Uterus (tissue), 2 donors: ENCODE results near the gene MXD4.

Source experiments
- POLR2A ChIP-seq, 2 donors: fragments of 450-650 bp; IDR thresholded peaks; one replicate each; pipeline ENCODE4 v1.6.1; 2016; ENCODE audit warnings: antibody characterized with exemption in 2 of 2, mild to moderate bottlenecking in 1 of 2, moderate library complexity in 1 of 2
- TF ChIP-seq, protein P1 (sequence below), 4 experiments: fragments of 200-600 bp in 2 of 4; fragments of 450-650 bp in 2 of 4; sonication (generic) in 2 of 4; IDR thresholded peaks; one replicate each; pipeline ENCODE4 v1.5.1; 2016 to 2019; ENCODE audit warnings: antibody characterized with exemption in 4 of 4, mild to moderate bottlenecking in 2 of 4, moderate library complexity in 1 of 4

DNA sequence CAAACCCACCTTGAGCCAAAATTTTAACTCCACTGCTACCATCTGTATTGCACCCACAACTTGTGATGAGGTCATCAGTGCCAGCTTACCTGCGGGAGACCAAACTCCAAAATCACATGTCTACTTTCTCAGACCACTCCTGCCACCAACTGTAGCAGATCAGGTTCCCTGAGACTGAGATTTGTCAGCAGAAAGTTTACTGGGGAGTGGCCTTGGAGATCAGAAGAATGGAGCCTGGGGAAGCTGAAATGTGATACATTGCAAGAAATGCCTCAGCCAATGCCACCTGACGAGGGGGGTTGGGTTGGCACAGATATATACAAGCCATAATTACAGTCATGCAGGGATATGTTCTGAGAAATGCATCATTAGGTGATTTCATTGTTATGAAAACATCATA, 39.1 kb downstream of the MXD4 start:
- TF ChIP-seq, protein P1, sequence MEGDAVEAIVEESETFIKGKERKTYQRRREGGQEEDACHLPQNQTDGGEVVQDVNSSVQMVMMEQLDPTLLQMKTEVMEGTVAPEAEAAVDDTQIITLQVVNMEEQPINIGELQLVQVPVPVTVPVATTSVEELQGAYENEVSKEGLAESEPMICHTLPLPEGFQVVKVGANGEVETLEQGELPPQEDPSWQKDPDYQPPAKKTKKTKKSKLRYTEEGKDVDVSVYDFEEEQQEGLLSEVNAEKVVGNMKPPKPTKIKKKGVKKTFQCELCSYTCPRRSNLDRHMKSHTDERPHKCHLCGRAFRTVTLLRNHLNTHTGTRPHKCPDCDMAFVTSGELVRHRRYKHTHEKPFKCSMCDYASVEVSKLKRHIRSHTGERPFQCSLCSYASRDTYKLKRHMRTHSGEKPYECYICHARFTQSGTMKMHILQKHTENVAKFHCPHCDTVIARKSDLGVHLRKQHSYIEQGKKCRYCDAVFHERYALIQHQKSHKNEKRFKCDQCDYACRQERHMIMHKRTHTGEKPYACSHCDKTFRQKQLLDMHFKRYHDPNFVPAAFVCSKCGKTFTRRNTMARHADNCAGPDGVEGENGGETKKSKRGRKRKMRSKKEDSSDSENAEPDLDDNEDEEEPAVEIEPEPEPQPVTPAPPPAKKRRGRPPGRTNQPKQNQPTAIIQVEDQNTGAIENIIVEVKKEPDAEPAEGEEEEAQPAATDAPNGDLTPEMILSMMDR (IDR thresholded peaks at IDR 0.05), result no peak
- no peak for TF ChIP-seq POLR2A (IDR thresholded peaks at IDR 0.05)
